Measurements from ENCODE around the gene ATP6V1E1.
"Not testable (repeated sequence)": the region's sequence is repeated elsewhere in the genome, so short reads cannot be mapped to it uniquely, and the experiment has no call there.

The ATP6V1E1 gene

DNA sequence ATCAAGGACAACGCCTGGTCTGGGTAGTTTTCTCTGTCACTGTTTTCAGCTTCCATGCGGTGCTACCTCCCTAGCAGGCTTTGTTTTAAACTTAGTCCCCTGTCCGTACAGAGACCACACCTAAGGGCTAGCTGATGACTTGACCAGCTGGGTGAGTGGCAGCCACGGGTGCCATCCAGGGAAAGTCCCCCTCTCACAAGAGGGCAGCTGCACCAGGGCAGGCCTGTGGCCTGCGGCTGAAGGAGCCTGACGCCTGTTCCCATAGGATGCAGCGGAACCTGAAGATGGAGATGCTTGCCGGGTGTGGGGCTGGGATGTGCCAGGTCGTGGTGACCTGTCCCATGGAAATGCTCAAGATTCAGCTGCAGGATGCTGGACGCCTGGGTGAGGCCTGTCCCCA lies 45.4 kb downstream of the ATP6V1E1 start:
- no peak overlapping the region for H3K4me3 ChIP-seq (ENCODE audit: low read depth, low read length)

DNA sequence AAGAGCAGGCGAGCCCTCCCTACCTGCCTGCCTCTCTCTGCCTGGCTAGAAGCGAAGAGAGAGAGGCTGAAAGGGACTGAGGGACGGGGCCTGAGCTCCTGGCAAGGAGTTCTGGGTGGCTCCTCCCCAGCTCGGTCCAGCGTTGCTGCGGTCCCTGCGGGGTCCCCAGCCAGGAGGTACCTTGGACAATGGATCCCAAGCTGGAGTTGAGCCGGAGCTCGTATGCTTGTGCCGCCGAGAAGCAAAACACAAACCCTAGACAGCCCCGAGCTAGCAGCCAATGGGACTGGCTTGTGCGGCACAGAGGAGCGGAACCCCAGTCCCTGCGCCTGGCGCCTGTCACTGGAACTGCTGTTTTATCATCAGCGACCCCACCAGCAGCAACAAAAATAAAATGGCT lies 46.9 kb downstream of the ATP6V1E1 start:
- no peak overlapping the region for H3K4me3 ChIP-seq (ENCODE audit: low read depth, low read length)

DNA sequence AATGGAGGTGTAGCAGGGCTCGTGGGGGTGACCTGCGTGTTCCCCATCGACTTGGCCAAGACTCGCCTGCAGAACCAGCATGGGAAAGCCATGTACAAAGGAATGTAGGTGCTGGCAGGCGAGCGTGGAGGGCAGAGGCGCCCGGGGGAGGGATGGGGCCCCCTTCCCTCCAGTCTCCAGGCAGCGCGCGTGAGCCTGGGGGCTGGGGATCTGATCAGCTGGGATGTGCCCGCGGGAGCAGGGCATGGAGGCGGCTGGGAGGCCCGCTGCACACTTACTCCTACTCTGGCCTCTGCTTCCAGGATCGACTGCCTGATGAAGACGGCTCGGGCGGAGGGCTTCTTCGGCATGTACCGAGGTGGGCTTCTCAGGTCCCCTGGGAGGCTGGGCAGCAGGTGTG lies 47.5 kb downstream of the ATP6V1E1 start:
- no peak overlapping the region for H3K4me3 ChIP-seq (ENCODE audit: low read depth, low read length)

DNA sequence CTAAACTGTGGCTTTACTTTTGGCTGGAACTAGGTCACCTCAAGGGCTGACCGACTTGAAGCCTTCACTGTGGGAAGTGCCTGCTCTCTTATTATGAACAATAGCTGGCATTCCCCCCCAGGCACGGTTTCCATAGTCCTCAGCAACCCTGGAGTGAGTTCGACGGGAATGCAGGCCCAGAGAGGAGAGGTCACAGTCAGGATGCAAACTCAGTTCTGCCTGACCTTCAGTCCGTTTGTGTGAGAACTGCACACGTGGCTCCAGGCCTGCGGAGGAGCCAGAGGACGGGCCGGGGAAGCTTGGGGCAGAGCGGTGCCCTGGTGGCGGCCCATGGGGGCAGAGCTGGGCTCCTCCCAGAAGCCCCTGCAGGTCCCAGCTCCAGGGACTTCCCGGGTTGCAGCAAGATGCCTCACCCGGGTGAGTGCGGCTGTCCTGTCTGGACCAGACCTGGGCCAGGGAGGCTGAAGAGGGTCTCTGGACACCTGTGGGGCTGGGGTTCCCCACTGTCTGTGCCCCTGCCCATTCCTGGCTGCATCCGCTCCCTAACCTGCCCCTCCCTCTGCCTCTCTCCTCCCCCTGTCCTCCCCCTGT lies 48.0 kb downstream of the ATP6V1E1 start:
- H3K4me3 ChIP-seq (ENCODE audit: low read depth, low read length): no peak overlapping the region

DNA sequence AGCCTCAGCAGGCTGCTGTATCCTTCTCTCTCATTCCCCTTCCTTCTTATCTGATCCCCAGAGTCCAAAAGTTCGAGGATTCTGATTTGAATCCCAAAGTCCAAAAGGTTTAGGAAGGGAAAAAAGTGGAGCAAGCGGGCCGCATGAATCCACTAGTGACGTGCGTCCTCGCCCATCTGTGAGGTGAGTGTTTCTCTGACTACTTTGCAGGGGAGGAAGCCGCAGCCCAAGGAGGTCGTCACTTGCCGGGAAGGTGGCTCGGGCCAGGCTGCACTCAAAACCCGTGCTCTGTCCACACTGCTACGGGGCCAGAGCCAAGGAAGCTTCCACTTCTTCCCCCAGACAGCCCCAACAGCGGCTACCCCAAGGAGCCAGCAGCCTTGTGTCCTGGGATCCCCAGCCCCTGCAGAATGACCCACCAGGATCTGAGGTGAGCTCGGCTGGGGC lies 49.0 kb downstream of the ATP6V1E1 start:
- no peak overlapping the region for H3K4me3 ChIP-seq (ENCODE audit: low read depth, low read length)

DNA sequence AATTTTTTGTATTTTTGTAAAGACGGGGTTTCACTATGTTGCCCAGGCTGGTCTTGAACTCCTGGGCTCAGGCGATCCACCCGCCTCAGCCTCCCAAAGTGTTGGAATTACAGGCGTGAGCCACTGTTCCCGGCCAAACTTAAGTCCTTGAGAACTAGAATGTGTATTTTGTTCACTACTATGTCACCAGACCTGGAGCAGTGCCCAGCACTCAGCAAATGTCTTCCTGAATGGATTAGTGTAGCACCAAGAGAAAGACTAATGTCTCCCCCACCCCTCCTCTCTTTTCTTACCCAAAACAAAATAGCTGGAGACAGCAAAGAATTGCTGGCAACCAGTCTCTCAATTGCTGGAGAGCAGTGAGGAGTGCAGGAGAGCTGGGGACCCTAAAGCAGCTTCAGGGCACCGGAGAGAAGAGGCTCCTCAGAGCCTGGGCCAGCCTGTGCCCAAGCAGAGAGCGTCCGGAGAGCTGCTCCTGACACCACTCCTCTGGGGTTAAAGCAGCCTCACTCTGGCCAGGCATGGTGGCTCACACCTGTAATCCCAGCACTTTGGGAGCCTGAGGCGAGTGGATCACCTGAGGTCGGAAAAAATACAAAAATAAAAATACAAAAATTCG lies 50.3 kb downstream of the ATP6V1E1 start:
- H3K4me3 ChIP-seq (ENCODE audit: low read depth, low read length): no peak overlapping the region

DNA sequence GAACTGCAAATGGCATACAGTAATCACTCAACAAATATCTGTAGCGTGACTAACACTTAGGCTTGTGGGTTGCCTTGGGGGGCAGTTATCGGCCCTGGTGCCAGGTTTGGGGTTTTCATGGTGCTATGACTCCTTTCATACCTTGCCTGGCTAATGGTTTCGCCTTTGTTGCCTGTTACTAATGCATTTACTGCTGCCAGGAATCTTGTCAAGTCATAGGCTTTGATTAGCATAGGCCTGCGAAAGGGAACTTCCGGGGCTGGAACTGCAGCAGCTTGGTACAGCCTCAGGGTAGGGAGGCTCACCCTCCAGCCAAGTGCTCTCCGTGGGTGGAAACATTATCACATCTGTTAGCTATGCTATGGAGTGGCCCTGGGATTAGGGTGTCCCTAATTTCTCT lies 52.1 kb downstream of the ATP6V1E1 start:
- H3K4me3 ChIP-seq (ENCODE audit: low read depth, low read length): no peak overlapping the region

DNA sequence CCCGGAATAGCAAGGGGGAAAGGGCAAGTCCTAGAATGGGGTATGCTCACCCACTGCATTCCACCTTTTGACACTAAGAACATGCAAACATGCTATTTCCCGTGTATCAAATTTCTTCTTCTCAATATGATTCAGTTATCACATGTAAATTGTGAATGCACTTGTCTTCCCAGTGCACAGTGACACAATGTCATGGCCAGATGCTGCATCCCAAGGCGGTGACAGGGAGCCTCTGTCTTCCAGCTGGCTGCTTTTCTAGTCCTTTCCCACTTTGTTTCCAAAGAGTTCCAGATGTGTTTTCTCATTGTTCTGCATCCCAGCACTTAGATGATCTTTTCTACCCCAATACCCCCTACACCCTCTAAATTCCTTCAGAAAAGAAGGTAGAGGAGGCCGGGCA lies 52.9 kb downstream of the ATP6V1E1 start:
- no peak overlapping the region for H3K4me3 ChIP-seq (ENCODE audit: low read depth, low read length)

DNA sequence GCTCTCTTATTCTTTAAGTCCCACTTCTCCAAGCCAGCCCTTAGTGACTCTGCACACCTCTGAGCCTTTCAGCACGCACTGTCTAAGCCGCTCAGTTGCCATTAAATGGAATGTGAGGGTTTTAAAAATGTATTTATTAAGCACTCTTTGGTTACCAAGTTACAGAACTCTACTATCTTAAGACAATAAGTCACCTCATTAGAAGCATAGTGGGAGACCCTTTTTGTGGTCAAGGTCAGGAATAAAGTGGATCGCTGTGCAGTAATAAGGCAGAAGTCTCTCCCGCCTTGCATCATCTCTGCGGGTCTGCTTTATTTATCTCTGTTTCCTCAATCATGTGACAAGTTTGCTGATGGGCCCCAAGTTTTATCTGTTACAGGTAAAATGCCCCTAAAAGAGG lies 53.4 kb downstream of the ATP6V1E1 start:
- no peak overlapping the region for H3K4me3 ChIP-seq (ENCODE audit: low read depth, low read length)

DNA sequence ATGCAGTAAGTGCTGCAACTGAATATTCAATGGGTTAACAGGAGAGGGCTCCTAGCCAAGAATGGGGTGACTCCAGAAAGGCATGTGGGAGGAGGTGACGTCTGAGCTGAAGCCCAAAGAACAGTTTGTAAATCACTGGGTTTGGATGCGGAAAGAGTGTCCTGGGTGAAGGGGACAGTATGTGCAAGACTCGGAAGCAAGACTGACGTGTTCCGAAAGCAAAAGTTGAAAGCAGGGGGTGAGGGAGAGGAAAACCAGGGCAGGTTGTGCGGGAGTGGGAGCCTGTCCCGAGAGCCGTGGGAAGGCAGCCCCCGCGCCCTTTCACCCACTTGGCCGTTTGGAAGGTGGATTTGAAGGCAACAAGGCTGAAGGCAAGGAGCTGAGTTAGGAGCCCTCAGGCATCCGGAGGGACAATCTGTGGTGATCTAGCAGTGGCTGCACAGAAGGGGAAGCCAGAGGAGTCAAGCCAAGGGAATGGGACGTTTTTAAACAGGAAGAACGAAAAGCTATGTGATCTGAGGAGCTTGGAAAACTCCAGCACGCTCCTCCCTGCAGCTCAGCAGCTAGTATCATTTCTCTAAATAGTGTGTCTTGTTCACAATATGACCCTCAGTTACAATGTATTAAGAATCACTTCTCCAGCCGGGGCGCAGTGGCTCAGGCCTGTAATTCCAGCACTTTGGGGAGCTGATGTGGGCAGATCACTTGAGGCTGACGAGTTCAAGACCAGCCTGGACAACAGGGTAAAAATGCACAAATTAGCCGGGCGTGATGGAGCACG lies 57.5 kb downstream of the ATP6V1E1 start:
- H3K4me3 ChIP-seq (ENCODE audit: low read depth, low read length): no peak overlapping the region

DNA sequence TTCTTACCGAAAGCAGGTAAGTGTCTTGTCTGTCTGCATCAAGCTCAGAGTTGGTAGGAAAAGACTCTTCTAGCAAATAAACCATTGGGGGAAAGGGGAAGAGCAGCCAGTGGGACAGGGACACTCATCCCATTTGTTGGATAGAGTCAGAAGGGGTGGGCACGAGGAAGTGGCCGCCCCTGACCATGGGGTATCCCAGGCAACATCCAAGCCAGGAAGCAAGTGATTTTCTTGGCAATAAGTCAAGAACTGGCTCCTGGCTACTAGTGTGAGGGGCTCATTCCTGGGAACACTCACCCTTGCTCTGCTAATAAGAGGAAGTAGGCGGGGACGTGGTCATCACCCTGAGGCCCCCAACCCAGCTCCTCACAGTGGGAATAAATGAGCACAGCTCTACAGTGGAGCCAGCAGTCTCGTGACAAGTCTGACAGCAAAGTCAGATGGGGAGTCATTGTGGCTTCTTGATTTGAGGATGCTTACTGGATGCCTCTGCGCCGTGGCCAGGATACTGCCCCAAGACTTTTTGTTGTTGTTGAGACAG lies 58.5 kb downstream of the ATP6V1E1 start:
- no peak overlapping the region for H3K4me3 ChIP-seq (ENCODE audit: low read depth, low read length)

DNA sequence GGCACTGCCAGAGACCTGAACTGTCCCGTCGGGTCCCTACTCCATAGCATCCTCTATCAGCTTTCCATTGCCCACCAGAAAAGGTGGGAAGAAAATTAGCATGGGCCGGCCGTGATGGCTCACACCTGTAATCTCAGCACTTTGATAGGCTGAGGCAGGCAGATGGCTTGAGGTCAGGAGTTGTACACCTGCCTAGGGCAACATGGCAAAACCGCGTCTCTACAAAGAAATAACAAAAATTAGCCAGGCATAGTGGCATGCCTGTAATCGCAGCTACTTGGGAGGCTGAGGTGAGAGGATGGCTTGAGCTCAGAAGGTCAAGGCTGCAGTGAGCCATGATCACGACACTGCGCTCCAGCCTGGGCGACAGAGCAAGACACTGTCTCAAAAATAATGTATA lies 61.8 kb downstream of the ATP6V1E1 start:
- no peak overlapping the region for H3K4me3 ChIP-seq (ENCODE audit: low read depth, low read length)

DNA sequence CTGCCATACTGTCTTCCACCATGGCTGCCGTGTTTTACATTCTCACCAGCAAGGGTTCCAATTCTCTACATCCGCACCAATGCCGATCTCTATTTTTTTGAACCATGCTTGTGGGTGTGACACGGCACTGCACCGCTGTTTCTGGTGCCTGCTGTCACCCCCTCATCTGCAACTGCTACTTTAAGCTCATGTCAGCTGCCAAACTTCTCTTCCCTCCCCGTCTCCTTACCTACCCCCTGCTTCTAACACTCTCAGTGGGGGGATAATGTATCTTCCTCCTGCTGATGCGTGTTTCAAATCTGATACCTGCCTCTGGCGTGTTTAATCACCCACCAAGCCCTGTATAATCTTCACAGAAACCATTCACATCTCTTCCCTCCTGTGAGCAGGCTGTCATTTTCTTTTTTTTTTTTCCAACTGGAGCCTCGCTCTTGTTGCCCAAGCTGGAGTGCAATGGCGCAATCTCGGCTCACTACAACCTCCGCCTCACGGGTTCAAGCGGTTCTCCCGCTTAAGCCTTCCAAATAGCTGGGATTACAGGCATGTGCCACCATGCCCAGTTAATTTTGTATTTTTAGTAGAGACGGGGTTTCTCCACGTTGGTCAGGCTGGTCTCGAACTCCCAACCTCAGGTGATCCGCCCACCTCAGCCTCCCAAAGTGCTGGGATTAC lies 62.4 kb downstream of the ATP6V1E1 start:
- not testable (repeated sequence) for H3K4me3 ChIP-seq (ENCODE audit: low read depth, low read length)

DNA sequence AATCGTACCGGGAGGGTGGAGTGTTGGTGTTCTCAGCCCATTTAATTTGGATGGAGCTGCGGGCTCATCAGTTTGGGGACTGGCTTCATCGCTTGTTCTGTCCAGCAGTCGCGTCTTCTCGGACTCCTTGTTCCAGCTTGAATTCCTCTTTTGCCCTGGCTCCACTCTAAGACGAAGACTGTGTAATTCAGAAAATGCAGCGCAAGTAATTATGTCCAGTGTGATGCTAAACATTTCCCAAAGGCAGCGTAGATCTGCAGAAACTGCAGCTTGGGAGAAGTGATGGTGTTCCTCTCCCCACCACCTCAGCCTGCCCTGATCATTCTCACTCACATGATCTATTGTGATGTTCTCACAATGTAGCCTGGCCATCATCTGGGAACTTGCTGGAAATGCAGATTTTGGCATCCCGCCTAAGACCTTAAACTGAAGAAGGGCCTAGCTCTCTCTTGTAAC lies 64.6 kb downstream of the ATP6V1E1 start:
- H3K4me3 ChIP-seq (ENCODE audit: low read depth, low read length): no peak overlapping the region

DNA sequence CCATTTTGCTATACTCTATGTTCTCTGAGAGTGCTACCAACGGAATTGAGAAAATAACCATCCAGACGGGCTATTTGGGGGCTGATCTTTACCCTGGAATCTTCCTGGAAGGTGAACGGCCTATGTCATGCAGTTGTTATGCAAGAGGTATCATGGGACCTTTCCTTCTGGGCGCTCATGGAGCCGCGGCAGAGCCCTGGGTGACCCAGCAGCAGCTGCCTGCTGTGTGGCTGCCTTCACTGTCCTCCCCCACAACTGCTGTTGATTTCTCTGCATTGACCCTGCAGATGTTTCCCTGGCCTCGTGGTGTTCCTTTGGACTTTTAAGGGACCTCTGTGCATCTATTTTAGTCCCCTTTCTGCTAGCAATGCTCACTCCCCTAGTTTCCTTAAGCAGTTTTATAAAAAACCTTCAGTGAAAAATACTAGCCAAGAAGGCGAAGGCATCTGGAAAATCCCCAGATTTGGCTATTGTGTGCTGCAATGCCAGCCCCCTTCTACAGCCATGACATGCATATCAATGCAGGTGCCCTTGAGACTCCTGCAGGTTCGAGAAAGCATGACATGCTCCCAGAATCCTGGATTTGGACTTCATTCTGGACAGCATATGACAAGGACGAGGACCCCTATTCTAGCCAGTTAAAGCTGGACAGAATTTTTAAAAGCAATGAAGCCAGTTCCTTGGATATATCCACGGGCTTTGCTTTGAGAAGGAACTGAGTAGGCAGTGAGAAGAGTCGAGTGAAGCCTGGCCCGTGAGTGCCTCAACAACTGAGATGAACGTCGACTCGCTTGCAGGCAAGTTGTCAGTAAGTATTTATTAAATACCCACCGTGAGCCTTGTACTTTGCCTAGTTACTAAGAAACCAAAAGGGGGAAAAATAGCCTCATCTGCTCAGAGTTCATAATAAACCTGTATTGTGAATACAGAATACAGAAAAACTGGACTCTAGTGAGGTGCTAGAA lies 65.4 kb downstream of the ATP6V1E1 start, which contains the start of gene SLC25A18:
SLC25A18 (plus strand) TSS at position 593 of the 965 bp plus-strand sequence. CDS start 16,447 bp downstream, outside the sequence.
- H3K4me3 ChIP-seq (ENCODE audit: low read depth, low read length): no peak within 1 kb of the TSS

DNA sequence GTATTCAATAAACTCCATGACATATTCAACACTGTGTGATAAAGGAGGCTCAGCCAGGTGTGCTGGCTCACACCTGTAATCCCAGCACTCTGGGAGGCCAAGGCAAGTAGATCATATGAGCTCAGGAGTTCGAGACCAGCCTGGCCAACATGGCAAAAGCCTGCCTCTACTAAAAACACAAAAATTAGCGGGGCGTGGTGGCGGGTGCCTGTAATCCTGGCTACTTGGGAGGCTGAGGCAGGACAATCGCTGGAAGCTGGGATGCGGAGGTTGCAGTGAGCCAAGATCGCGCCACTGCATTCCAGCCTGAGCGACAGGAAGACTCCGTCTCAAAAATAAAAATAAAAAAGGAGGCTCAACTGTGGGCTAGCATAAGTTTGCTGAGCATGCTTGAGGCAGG lies 69.4 kb downstream of the ATP6V1E1 start:
- no peak overlapping the region for H3K4me3 ChIP-seq (ENCODE audit: low read depth, low read length)

DNA sequence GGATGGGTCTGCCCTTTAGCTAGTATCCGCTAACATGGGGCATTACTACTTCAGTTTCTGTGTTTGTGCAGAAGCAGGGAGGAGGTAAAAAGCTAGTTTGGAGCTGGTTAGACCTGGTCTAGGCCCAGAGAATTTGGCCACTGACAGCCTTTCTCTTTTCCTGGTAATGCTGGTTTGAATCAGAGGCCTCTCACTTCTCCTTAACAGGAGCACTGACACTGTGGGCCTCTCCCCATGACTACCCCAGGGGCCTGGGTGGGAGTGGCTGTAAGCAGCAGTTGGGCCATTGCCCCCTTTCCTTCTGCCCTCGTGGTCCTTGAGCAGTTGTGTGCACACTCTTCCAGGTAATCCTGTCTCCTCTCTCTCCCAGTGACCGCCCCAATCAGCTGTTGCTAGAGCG lies 73.7 kb downstream of the ATP6V1E1 start:
- no peak overlapping the region for H3K4me3 ChIP-seq (ENCODE audit: low read depth, low read length)

DNA sequence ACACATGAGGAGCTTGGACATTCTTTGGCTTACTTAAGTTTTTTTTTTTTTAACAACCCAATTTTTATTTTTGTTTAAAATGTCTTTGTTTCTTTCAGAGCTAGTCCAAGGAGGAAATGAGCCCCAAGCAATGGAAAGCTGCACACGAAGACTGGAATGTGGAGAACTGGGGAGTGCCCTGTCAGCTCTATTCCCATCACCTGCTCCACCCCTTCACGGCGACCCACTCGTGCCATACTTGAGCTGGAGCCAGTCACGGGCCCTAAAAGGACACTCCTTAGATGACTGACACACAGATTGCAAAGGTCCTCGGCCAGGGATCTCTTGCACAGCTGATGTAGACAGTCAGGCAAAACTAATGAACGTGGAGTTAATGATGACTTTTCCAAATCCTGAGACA lies 75.8 kb downstream of the ATP6V1E1 start:
- H3K4me3 ChIP-seq (ENCODE audit: low read depth, low read length): no peak overlapping the region

DNA sequence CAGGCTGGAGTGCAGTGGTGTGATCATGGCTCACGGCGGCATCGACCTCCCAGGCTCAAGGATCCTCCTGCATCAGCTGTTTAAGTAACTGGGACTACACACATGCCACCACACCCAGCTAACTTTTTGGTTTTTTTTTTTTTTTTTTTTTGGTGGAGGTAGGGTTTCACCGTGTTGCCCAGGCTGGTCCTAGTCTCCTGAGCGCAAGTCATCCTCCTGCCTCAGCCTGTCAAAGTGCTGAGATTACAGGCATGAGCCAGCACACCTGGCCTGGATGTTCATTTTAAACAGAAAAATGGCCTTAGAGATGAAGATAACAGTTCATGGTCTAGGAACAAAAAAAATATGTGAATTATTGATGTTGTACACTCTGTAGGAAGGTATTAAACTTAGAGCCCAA lies 78.9 kb downstream of the ATP6V1E1 start:
- no peak overlapping the region for H3K4me3 ChIP-seq (ENCODE audit: low read depth, low read length)

DNA sequence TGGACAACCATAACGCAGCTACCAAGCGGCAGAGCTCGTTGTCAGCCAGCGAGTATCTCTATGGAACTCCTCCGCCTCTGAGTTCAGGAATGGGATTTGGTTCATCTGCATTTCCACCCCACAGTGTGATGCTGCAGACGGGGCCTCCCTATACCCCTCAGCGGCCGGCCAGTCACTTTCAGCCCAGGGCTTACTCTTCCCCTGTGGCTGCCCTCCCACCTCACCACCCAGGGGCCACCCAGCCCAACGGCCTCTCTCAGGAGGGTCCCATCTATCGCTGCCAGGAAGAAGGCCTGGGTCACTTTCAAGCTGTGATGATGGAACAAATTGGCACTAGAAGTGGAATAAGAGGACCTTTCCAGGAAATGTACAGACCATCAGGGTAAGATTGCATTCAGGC lies 79.4 kb downstream of the ATP6V1E1 start:
- no peak overlapping the region for H3K4me3 ChIP-seq (ENCODE audit: low read depth, low read length)
